Neural progenitor cell (in vitro differentiated cells): Measurements from ENCODE around the gene ZPR1. TPM values are rescaled to one million over a fixed set of nuclear protein-coding genes. Genes with fewer than 3 reads are reported as not detected.

ENCODE experiments used
- DNase-seq: peaks from one replicate; pipeline ENCODE4 v3.0.0-alpha.2; 2016; ENCODE audit warnings: low spot score
- H2AFZ ChIP-seq: fragments of 200-600 bp; sonication (generic); replicated peaks from 2 replicates; pipeline ENCODE4 v1.6.1; 2016; ENCODE audit warnings: antibody characterized with exemption
- H3F3A ChIP-seq: fragments of 200-600 bp; sonication (generic); 2 replicates; pipeline ENCODE4 v1.6.1; 2016; ENCODE audit warnings: antibody characterized with exemption, low read depth
- H3K27ac ChIP-seq: fragments of 200-600 bp; sonication (generic); 2 replicates; pipeline ENCODE4 v1.5.1; 2016; ENCODE audit warnings: mild to moderate bottlenecking
- H3K27me3 ChIP-seq: fragments of 200-600 bp; sonication (generic); 2 replicates; pipeline ENCODE4 v1.6.1; 2016; ENCODE audit warnings: mild to moderate bottlenecking, moderate library complexity
- H3K36me3 ChIP-seq: fragments of 200-600 bp; sonication (generic); 2 replicates; pipeline ENCODE4 v1.5.1; 2016
- H3K4me1 ChIP-seq: fragments of 200-600 bp; sonication (generic); 2 replicates; pipeline ENCODE4 v1.6.1; 2016; ENCODE audit warnings: mixed run types
- H3K4me2 ChIP-seq: fragments of 200-600 bp; sonication (generic); 2 replicates; pipeline ENCODE4 v1.6.1; 2016
- H3K4me3 ChIP-seq: fragments of 200-600 bp; sonication (generic); 2 replicates; pipeline ENCODE4 v1.5.1; 2016
- H3K79me2 ChIP-seq: fragments of 200-600 bp; sonication (generic); 2 replicates; pipeline ENCODE4 v1.6.1; 2016; ENCODE audit warnings: low read depth
- H3K9ac ChIP-seq: fragments of 200-600 bp; sonication (generic); 2 replicates; pipeline ENCODE4 v1.6.1; 2016
- H3K9me3 ChIP-seq: fragments of 200-600 bp; sonication (generic); 2 replicates; pipeline ENCODE4 v1.5.1; 2016; ENCODE audit warnings: low read depth
- H4K20me1 ChIP-seq: fragments of 200-600 bp; sonication (generic); 2 replicates; pipeline ENCODE4 v1.6.1; 2016; ENCODE audit warnings: low read depth
- H3K27ac Mint-ChIP-seq: 3 replicates; pipeline ENCODE4 v1.8.0; 2021; ENCODE audit warnings: mixed read lengths
- H3K27me3 Mint-ChIP-seq: 2 replicates; pipeline ENCODE4 v1.8.0; 2022; ENCODE audit warnings: low read depth, mild to moderate bottlenecking, inconsistent platforms, moderate library complexity, mixed read lengths; ENCODE audit not compliant: insufficient read depth
- H3K36me3 Mint-ChIP-seq: 3 replicates; pipeline ENCODE4 v1.8.0; 2021; ENCODE audit warnings: mixed read lengths
- H3K4me1 Mint-ChIP-seq: 3 replicates; pipeline ENCODE4 v1.8.0; 2021; ENCODE audit warnings: mixed read lengths
- H3K4me3 Mint-ChIP-seq: 3 replicates; pipeline ENCODE4 v1.8.0; 2021; ENCODE audit warnings: mild to moderate bottlenecking, moderate library complexity, mixed read lengths
- H3K9me3 Mint-ChIP-seq: 3 replicates; pipeline ENCODE4 v1.8.0; 2020; ENCODE audit warnings: mixed read lengths
- EZH2 ChIP-seq: fragments of 200-600 bp; sonication (generic); IDR thresholded peaks from 2 replicates; pipeline ENCODE4 v1.6.1; 2017; ENCODE audit warnings: antibody characterized with exemption, mild to moderate bottlenecking, moderate library complexity
- EZH2phosphoT487 ChIP-seq: fragments of 200-600 bp; sonication (generic); IDR thresholded peaks from 2 replicates; pipeline ENCODE4 v1.6.1; 2017; ENCODE audit warnings: antibody characterized with exemption
- total RNA-seq: library from RNA; depleted of rRNA; stranded (reverse); fragments of >200 nt; gene quantifications from 2 replicates; pipeline ENCODE4 v1.2.3, GENCODE V29; 2015; ENCODE audit warnings: low replicate concordance
- TF ChIP-seq, protein P1 (sequence below): fragments of 200-600 bp; sonication (generic); IDR thresholded peaks from 2 replicates; pipeline ENCODE4 v1.5.1; 2017; ENCODE audit warnings: antibody characterized with exemption, mild to moderate bottlenecking

Gene ZPR1
- total RNA-seq, 1 donor from 2014 or later = 38.5 TPM

GRCh38 chr11:116832350-116833290 is 44.8 kb upstream of the ZPR1 start:
- Mint-ChIP-seq H3K27ac (no peak overlapping the region), H3K4me3 (no peak overlapping the region), H3K9me3 (peaks cover 5% of the 10 kb centered on the region), H3K36me3 (no peaks in the 10 kb centered on the region), H3K27me3 (no peaks in the 10 kb centered on the region), H3K4me1 (peaks cover 20% of the 10 kb centered on the region)
- no peaks in the 10 kb centered on the region for H3K79me2 ChIP-seq
- H3K27ac ChIP-seq = no peak overlapping the region
- H3K36me3 ChIP-seq = no peaks in the 10 kb centered on the region
- no peak for DNase-seq
- no peak overlapping the region for H3K4me2 ChIP-seq
- H3K27me3 ChIP-seq = peaks cover 19% of the 10 kb centered on the region
- no peaks in the 10 kb centered on the region for H4K20me1 ChIP-seq
- no peak overlapping the region for H2AFZ ChIP-seq
- no peaks in the 10 kb centered on the region for H3K9me3 ChIP-seq
- TF ChIP-seq EZH2 (no peak), EZH2phosphoT487 (no peak)
- TF ChIP-seq, protein P1, sequence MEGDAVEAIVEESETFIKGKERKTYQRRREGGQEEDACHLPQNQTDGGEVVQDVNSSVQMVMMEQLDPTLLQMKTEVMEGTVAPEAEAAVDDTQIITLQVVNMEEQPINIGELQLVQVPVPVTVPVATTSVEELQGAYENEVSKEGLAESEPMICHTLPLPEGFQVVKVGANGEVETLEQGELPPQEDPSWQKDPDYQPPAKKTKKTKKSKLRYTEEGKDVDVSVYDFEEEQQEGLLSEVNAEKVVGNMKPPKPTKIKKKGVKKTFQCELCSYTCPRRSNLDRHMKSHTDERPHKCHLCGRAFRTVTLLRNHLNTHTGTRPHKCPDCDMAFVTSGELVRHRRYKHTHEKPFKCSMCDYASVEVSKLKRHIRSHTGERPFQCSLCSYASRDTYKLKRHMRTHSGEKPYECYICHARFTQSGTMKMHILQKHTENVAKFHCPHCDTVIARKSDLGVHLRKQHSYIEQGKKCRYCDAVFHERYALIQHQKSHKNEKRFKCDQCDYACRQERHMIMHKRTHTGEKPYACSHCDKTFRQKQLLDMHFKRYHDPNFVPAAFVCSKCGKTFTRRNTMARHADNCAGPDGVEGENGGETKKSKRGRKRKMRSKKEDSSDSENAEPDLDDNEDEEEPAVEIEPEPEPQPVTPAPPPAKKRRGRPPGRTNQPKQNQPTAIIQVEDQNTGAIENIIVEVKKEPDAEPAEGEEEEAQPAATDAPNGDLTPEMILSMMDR = no peak
- no peak overlapping the region for H3K4me3 ChIP-seq
- no peak overlapping the region for H3K9ac ChIP-seq
- H3F3A ChIP-seq = peaks cover 6% of the 10 kb centered on the region
- peaks cover 17% of the 10 kb centered on the region for H3K4me1 ChIP-seq

DNA sequence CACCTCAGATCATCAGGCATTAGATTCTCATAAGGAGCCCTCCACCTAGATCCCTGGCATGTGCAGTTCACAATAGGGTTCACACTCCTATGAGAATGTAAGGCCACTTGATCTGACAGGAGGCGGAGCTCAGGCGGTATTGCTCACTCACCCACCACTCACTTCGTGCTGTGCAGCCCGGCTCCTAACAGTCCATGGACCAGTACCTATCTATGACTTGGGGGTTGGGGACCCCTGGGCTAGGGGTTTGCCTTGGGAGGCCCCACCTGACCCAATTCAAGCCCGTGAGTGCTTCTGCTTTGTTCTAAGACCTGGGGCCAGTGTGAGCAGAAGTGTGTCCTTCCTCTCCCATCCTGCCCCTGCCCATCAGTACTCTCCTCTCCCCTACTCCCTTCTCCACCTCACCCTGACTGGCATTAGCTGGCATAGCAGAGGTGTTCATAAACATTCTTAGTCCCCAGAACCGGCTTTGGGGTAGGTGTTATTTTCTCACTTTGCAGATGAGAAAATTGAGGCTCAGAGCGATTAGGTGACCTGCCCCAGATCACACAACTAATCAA is 44.0 kb upstream of the ZPR1 start:
- H3K27me3 ChIP-seq = peaks cover 19% of the 10 kb centered on the region
- H3K36me3 Mint-ChIP-seq = no peaks in the 10 kb centered on the region
- DNase-seq = no peak
- peaks cover 6% of the 10 kb centered on the region for H3F3A ChIP-seq
- H3K9me3 ChIP-seq = no peaks in the 10 kb centered on the region
- no peaks in the 10 kb centered on the region for H3K27me3 Mint-ChIP-seq
- no peak overlapping the region for H3K27ac Mint-ChIP-seq
- H3K36me3 ChIP-seq = no peaks in the 10 kb centered on the region
- no peaks in the 10 kb centered on the region for H4K20me1 ChIP-seq
- no peak overlapping the region for H2AFZ ChIP-seq
- peaks cover 5% of the 10 kb centered on the region for H3K9me3 Mint-ChIP-seq
- H3K27ac ChIP-seq = no peak overlapping the region
- no peak overlapping the region for H3K9ac ChIP-seq
- H3K79me2 ChIP-seq = no peaks in the 10 kb centered on the region
- peaks cover 13% of the 10 kb centered on the region for H3K4me1 ChIP-seq
- peaks cover 14% of the 10 kb centered on the region for H3K4me1 Mint-ChIP-seq
- H3K4me3 ChIP-seq = no peak overlapping the region
- H3K4me3 Mint-ChIP-seq = no peak overlapping the region
- TF ChIP-seq EZH2phosphoT487 (no peak), EZH2 (no peak)
- TF ChIP-seq, protein P1 = no peak
- H3K4me2 ChIP-seq = no peak overlapping the region

DNA sequence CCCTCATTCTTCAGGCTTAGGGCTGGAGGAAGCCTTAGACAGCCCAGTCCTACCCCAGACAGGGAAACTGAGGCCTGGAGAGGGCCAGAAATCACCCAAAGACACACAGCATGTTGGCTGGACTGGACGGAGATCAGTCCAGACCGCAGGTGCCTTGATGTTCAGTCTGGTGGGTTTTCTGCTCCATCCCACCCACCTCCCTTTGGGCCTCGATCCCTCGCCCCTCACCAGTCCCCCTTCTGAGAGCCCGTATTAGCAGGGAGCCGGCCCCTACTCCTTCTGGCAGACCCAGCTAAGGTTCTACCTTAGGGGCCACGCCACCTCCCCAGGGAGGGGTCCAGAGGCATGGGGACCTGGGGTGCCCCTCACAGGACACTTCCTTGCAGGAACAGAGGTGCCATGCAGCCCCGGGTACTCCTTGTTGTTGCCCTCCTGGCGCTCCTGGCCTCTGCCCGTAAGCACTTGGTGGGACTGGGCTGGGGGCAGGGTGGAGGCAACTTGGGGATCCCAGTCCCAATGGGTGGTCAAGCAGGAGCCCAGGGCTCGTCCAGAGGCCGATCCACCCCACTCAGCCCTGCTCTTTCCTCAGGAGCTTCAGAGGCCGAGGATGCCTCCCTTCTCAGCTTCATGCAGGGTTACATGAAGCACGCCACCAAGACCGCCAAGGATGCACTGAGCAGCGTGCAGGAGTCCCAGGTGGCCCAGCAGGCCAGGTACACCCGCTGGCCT is 42.5 kb upstream of the ZPR1 start:
- Histone ChIP-seq H3K9ac (no peak overlapping the region), H2AFZ (no peak overlapping the region), H3K4me3 (no peak overlapping the region), H3K9me3 (no peaks in the 10 kb centered on the region), H3K4me2 (no peak overlapping the region), H3K27me3 (peaks cover 13% of the 10 kb centered on the region), H3K36me3 (no peaks in the 10 kb centered on the region), H3K27ac (no peak overlapping the region), H3K4me1 (peaks cover 10% of the 10 kb centered on the region), H4K20me1 (no peaks in the 10 kb centered on the region), H3F3A (peaks cover 4% of the 10 kb centered on the region), H3K79me2 (no peaks in the 10 kb centered on the region)
- H3K9me3 Mint-ChIP-seq = peaks cover 5% of the 10 kb centered on the region
- no peaks in the 10 kb centered on the region for H3K36me3 Mint-ChIP-seq
- DNase-seq = no peak
- H3K4me3 Mint-ChIP-seq = no peak overlapping the region
- H3K27me3 Mint-ChIP-seq = no peaks in the 10 kb centered on the region
- TF ChIP-seq EZH2phosphoT487 (no peak), EZH2 (no peak)
- TF ChIP-seq, protein P1 = no peak
- H3K4me1 Mint-ChIP-seq = peaks cover 15% of the 10 kb centered on the region
- no peak overlapping the region for H3K27ac Mint-ChIP-seq
